A673 (cell line): ENCODE measurements around the gene HMGN2. TPM values are rescaled to one million over a fixed set of nuclear protein-coding genes. Genes with fewer than 3 reads are reported as not detected.

Experiments used
- BruUV-seq: library from RNA; stranded (reverse); fragments of 400-500 nt; replicated peaks from 2 replicates; lab custom pipeline; 2021; lab: Mats Ljungman, UMichigan
- CTCF ChIA-PET: fragments of 300-600 bp; sonication (Branson Sonifier 250); formaldehyde crosslinking; loops from one replicate; lab custom pipeline; 2022; ENCODE audit warnings: antibody characterized with exemption; lab: Charles Lee
- POLR2A ChIA-PET: fragments of 300-600 bp; sonication (Branson Sonifier 250); formaldehyde crosslinking; loops from one replicate; lab custom pipeline; 2022; ENCODE audit warnings: antibody characterized with exemption; ENCODE audit not compliant: low non-redundant PET; lab: Charles Lee
- DNase-seq: peaks from one replicate; pipeline ENCODE4 v3.0.0-alpha.2; 2015; ENCODE audit warnings: low spot score
- H3K27ac ChIP-seq: fragments of 200-600 bp; sonication (generic); 2 replicates; pipeline ENCODE4 v1.5.1; 2016; ENCODE audit warnings: mixed run types, low read depth, mild to moderate bottlenecking, mixed read lengths, antibody characterized with exemption, low read length; ENCODE audit not compliant: poor library complexity, severe bottlenecking
- H3K27me3 ChIP-seq: fragments of 200-600 bp; sonication (generic); replicated peaks from 2 replicates; pipeline ENCODE4 v1.6.1; 2017; ENCODE audit warnings: mixed run types, low read depth, mild to moderate bottlenecking, mixed read lengths, antibody characterized with exemption, low read length; ENCODE audit not compliant: insufficient read depth, poor library complexity
- H3K36me3 ChIP-seq: fragments of 200-600 bp; sonication (generic); 2 replicates; pipeline ENCODE4 v1.6.1; 2016; ENCODE audit warnings: mixed run types, mild to moderate bottlenecking, mixed read lengths, antibody characterized with exemption, low read length; ENCODE audit not compliant: insufficient read depth, poor library complexity, severe bottlenecking
- H3K4me1 ChIP-seq: fragments of 200-600 bp; sonication (generic); 2 replicates; pipeline ENCODE4 v1.6.1; 2017; ENCODE audit warnings: mixed run types, mild to moderate bottlenecking, mixed read lengths, antibody characterized with exemption, low read length; ENCODE audit not compliant: insufficient read depth, poor library complexity, severe bottlenecking
- H3K4me3 ChIP-seq: fragments of 200-600 bp; sonication (generic); 2 replicates; pipeline ENCODE4 v1.5.1; 2016; ENCODE audit warnings: low read depth, mixed run types, mild to moderate bottlenecking, mixed read lengths, low read length; ENCODE audit not compliant: poor library complexity, severe bottlenecking
- H3K9me3 ChIP-seq: fragments of 200-600 bp; sonication (generic); 2 replicates; pipeline ENCODE4 v1.6.1; 2016; ENCODE audit warnings: mixed run types, low read depth, mild to moderate bottlenecking, mixed read lengths, antibody characterized with exemption, low read length; ENCODE audit not compliant: poor library complexity, severe bottlenecking
- CTCF ChIP-seq: fragments of 300-800, 200-600 bp; sonication (generic); conservative IDR thresholded peaks from 2 replicates; pipeline ENCODE4 v1.5.1; 2017; ENCODE audit warnings: low read depth, mild to moderate bottlenecking, antibody characterized with exemption, low read length, moderate library complexity, mixed read lengths
- EZH2 ChIP-seq: fragments of 200-600 bp; sonication (generic); IDR thresholded peaks from 2 replicates; pipeline ENCODE4 v1.6.1; 2017; ENCODE audit warnings: borderline replicate concordance, low read depth, mild to moderate bottlenecking, mixed read lengths, antibody characterized with exemption, low read length; ENCODE audit not compliant: poor library complexity, severe bottlenecking
- intact Hi-C: fragments of 100-400 bp; cut with micrococcal nuclease; formaldehyde crosslinking; loops from one replicate; pipeline ENCODE4 v1.10.0; 2022; ENCODE audit not compliant: unreplicated experiment
- total RNA-seq: library from RNA; stranded (reverse); gene quantifications from 2 replicates; pipeline ENCODE4 v1.2.3, GENCODE V29; 2021

The HMGN2 gene
- total RNA-seq, 1 experiment from 2014 or later = 1,080 TPM

GRCh38 chr1:26471498-26472319, 531 bp upstream of the HMGN2 start:
- 0 out of 2 replicates have a peak, but pooled peaks have one; percentile 16 for TF ChIP-seq CTCF
- TF ChIP-seq EZH2 = no peak
- intact Hi-C loops = no loop called here
- Histone ChIP-seq H3K9me3 (no peaks in the 10 kb centered on the region), H3K36me3 (peaks cover 47% of the 10 kb centered on the region), H3K4me3 (peak overlapping the region; percentile 74), H3K4me1 (peaks cover 45% of the 10 kb centered on the region), H3K27ac (peak overlapping the region; percentile 100), H3K27me3 (no peaks in the 10 kb centered on the region)
- ChIA-PET CTCF (no interaction called here), POLR2A (interaction anchor here (0.6 to 0.9 kb wide), 2 partner anchors 36 to 1087 kb away, joined by 3 read pairs; no protein-coding TSS in a partner anchor)
- BruUV-seq = TSS peak; percentile 34
- peak; percentile 93 for DNase-seq

GRCh38 chr1:26472901-26473845, 933 bp downstream of the HMGN2 start:
- ChIA-PET POLR2A (no interaction called here), CTCF (no interaction called here)
- DNase-seq = peak; percentile 93
- no peaks in the 10 kb centered on the region for H3K27me3 ChIP-seq
- TSS peak; percentile 47 for BruUV-seq
- peak overlapping the region; percentile 100 for H3K27ac ChIP-seq
- intact Hi-C loops = no loop called here
- H3K36me3 ChIP-seq = peaks cover 45% of the 10 kb centered on the region
- H3K9me3 ChIP-seq = no peaks in the 10 kb centered on the region
- no peak for TF ChIP-seq EZH2
- no peak for TF ChIP-seq CTCF
- peak overlapping the region; percentile 74 for H3K4me3 ChIP-seq
- H3K4me1 ChIP-seq = peaks cover 45% of the 10 kb centered on the region

- H3K9me3 ChIP-seq = no peaks in the 10 kb centered on the region
- ChIA-PET POLR2A (interaction anchor here (0.8 kb wide), 1 partner anchor 224 kb away, joined by 3 read pairs; no protein-coding TSS in a partner anchor), CTCF (no interaction called here)
- peaks cover 30% of the 10 kb centered on the region for H3K4me1 ChIP-seq
- peak overlapping the region; percentile 74 for H3K4me3 ChIP-seq
- H3K36me3 ChIP-seq = peaks cover 52% of the 10 kb centered on the region
- H3K27ac ChIP-seq = no peak overlapping the region
- no TSS peak for BruUV-seq
- intact Hi-C loops = no loop called here
- no peak for DNase-seq
- H3K27me3 ChIP-seq = no peaks in the 10 kb centered on the region
- TF ChIP-seq EZH2 = no peak
- no peak for TF ChIP-seq CTCF
These were observed 2.6 kb downstream of the HMGN2 start for GRCh38 chr1:26474818-26475217.
